Stomach (tissue), 9 donors: ENCODE measurements around the gene NR6A1. TPM values are rescaled to one million over a fixed set of nuclear protein-coding genes. Genes with fewer than 3 reads are reported as not detected.

Experiments
- DNase-seq, 2 donors: peaks; one replicate each; pipeline versions ENCODE4 v3.0.0 to v3.0.0-alpha.2; 2013 to 2019
- H3K27ac ChIP-seq, 5 donors: fragments of 200-600 bp in 4 of 5; sonication (generic) in 4 of 5; one replicate each; pipeline ENCODE4 v1.5.1; 2013 to 2019; ENCODE audit warnings: mild to moderate bottlenecking in 1 of 5, moderate library complexity in 1 of 5
- H3K27me3 ChIP-seq, 3 donors: fragments of 200-600 bp; sonication (generic); one replicate each; pipeline ENCODE4 v1.5.1; 2017 to 2019; ENCODE audit warnings: mixed run types in 1 of 3
- H3K36me3 ChIP-seq, 4 donors: fragments of 200-600 bp; sonication (generic); 1 replicate in 3 of 4; 2 replicates in 1 of 4; pipeline ENCODE4 v1.5.1; 2016 to 2019
- H3K4me1 ChIP-seq, 4 donors: fragments of 200-600 bp; sonication (generic); one replicate each; pipeline ENCODE4 v1.5.1; 2016 to 2019
- H3K4me3 ChIP-seq, 4 donors: fragments of 200-600 bp; sonication (generic) in 3 of 4; one replicate each; pipeline ENCODE4 v1.5.1; 2016 to 2019; ENCODE audit warnings: mild to moderate bottlenecking in 1 of 4
- H3K9me3 ChIP-seq, 4 donors: fragments of 200-600 bp; sonication (generic); one replicate each; pipeline ENCODE4 v1.5.1; 2016 to 2019
- EP300 ChIP-seq: sonication (generic); formaldehyde crosslinking; IDR thresholded peaks from one replicate; pipeline ENCODE4 v1.6.1; 2017; ENCODE audit warnings: antibody characterized with exemption
- POLR2A ChIP-seq, 4 donors: fragments of 450-650 bp; IDR thresholded peaks; one replicate each; pipeline ENCODE4 v1.6.1; 2016; ENCODE audit warnings: antibody characterized with exemption in 4 of 4, control low read depth in 2 of 4, mild to moderate bottlenecking in 1 of 4, moderate library complexity in 1 of 4
- POLR2AphosphoS5 ChIP-seq, 3 donors: sonication (generic); formaldehyde crosslinking; IDR thresholded peaks; one replicate each; pipeline ENCODE4 v1.6.1; 2016; ENCODE audit warnings: antibody characterized with exemption in 3 of 3
- WGBS, 5 donors: extraction: QIAGEN DNeasy Blood & Tissue Kit in 3 of 5; methylation state at CpG; one replicate each; pipeline versions ENCODE4 v1.1.5 to v1.1.7; 2013 to 2018; 5-methylcytosine and 5-hydroxymethylcytosine counted together
- intact Hi-C: fragments of 100-400 bp; cut with DNase I; formaldehyde crosslinking; loops from one replicate; pipeline ENCODE4 v1.15.1; 2023; ENCODE audit warnings: low total_unique reads
- polyA plus RNA-seq, 3 donors: library from polyadenylated mRNA; stranded (reverse); fragments of 200-250 nt; gene quantifications; one replicate each; pipeline ENCODE4 v1.2.3, GENCODE V29; 2013
- total RNA-seq, 5 donors: library from RNA; depleted of rRNA; stranded (reverse); fragments of >200 nt; gene quantifications; one replicate each; pipeline versions ENCODE4 v1.1.0 to v1.2.3, GENCODE V29; 2014 to 2016
- TF ChIP-seq, protein P1 (sequence below), 7 experiments: fragments of 450-650 bp in 4 of 7; fragments of 200-600 bp in 3 of 7; sonication (generic) in 3 of 7; IDR thresholded peaks; one replicate each; pipeline ENCODE4 v1.5.1; 2016 to 2019; ENCODE audit warnings: antibody characterized with exemption in 7 of 7, control low read depth in 2 of 7, mild to moderate bottlenecking in 1 of 7
- donor health status: healthy with polysubstance abuse.
- donor health status: Bipolar disorder and iron deficiency.
- donor health status: healthy.

The NR6A1 gene
- total and polyA plus RNA-seq, 8 donors: 0.15 to 3.2 (median 1.5) TPM; not detected in 1

DNA sequence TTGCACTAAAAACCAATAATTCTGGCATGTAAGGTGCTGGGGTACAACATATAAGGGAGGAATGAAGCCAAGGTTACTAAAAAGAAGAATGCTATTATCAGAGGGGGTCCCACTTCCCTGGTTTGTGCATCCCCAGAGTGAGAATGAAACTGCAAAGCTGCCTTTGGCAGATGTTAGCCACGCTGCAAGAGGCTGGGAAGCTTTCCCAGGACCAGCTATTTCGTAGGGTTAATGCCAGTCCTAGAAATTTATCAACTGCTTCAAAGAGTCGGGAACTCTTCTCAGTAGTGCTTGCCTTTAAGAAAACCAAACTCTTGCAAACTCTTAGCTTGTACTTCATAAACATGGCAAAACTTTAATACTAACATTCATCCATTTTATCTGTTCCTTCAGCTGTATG is 176.4 kb downstream of the NR6A1 start:
- Histone ChIP-seq H3K27me3 (no peaks in the 10 kb centered on the region), H3K4me1 (peaks cover 0 to 34% (median 18%) of the 10 kb centered on the region in 4 donors), H3K9me3 (no peaks in the 10 kb centered on the region), H3K36me3 (no peaks in the 10 kb centered on the region), H3K4me3 (no peak overlapping the region), H3K27ac (no peak overlapping the region)
- WGBS, 5 donors: 38 to 61% (median 47%) methylated on average over 3 of the region's 3 CpGs
- TF ChIP-seq POLR2A (IDR thresholded peaks at IDR 0.05) (no peak), EP300 (no peak)
- TF ChIP-seq, protein P1, sequence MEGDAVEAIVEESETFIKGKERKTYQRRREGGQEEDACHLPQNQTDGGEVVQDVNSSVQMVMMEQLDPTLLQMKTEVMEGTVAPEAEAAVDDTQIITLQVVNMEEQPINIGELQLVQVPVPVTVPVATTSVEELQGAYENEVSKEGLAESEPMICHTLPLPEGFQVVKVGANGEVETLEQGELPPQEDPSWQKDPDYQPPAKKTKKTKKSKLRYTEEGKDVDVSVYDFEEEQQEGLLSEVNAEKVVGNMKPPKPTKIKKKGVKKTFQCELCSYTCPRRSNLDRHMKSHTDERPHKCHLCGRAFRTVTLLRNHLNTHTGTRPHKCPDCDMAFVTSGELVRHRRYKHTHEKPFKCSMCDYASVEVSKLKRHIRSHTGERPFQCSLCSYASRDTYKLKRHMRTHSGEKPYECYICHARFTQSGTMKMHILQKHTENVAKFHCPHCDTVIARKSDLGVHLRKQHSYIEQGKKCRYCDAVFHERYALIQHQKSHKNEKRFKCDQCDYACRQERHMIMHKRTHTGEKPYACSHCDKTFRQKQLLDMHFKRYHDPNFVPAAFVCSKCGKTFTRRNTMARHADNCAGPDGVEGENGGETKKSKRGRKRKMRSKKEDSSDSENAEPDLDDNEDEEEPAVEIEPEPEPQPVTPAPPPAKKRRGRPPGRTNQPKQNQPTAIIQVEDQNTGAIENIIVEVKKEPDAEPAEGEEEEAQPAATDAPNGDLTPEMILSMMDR (IDR thresholded peaks at IDR 0.05): no peak
- peak in 1 of 2 donors; percentile 21 for DNase-seq
- intact Hi-C loops: no loop called here

DNA sequence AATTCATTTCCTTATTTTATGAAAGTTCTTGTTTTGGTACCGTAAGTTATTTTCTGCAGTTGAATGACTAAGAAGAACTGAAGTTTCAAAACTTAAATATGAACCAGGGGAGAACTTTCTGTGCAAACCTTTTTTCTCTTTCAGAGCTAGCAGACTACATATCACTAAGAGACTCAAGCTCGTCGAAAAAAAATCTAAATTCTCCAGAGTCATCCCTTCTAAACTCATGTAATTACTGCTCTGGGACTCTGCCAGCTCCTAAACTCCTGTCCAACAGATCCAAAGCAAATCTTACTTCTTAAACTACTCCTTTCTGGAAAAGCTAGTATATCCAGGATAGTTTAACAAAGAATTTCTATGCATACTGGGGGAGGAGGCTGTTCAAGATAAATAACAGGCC is 176.9 kb downstream of the NR6A1 start:
- H3K27ac ChIP-seq: no peak overlapping the region

DNA sequence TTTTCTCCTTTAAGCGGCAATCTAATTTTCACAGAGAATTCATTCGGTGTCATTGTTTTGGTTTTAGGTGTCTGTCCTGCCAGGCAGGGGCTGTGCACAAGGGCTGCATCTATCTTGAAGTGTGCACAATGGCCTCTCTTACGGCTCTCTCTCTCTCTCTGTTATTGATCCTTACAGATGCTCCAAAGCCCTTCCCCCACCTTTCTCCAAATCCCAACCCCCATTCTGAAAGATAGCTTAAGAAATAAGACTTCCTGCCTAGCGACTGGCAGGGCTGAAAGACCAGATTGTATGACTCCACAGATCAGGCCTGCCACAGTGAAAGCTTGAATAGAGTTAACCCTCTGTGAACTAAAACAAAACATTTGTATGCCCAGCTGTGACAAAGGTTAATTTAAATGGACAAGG is 177.5 kb downstream of the NR6A1 start:
- no peak for TF ChIP-seq EP300
- TF ChIP-seq POLR2AphosphoS5 (IDR thresholded peaks at IDR 0.05): no peak
- TF ChIP-seq, protein P1 (IDR thresholded peaks at IDR 0.05): no peak
- no peak for TF ChIP-seq POLR2A (IDR thresholded peaks at IDR 0.05)
- Histone ChIP-seq H3K9me3 (no peaks in the 10 kb centered on the region), H3K36me3 (no peaks in the 10 kb centered on the region), H3K27ac (no peak overlapping the region), H3K4me1 (peaks cover 0 to 34% (median 18%) of the 10 kb centered on the region in 4 donors), H3K4me3 (no peak overlapping the region), H3K27me3 (no peaks in the 10 kb centered on the region)
- 42 to 52% (median 51%) methylated on average over 4 of the region's 4 CpGs for WGBS, 5 donors
- intact Hi-C loops: no loop called here
- peak in 1 of 2 donors; percentile 45 for DNase-seq

More for the DNA sequence above, 176.9 kb downstream of the NR6A1 start:
- Histone ChIP-seq H3K4me1 (peaks cover 0 to 34% (median 18%) of the 10 kb centered on the region in 4 donors), H3K4me3 (no peak overlapping the region), H3K9me3 (no peaks in the 10 kb centered on the region), H3K27me3 (no peaks in the 10 kb centered on the region), H3K36me3 (no peaks in the 10 kb centered on the region)
- intact Hi-C loops: no loop called here
- DNase-seq: peak in 1 of 2 donors; percentile 48
- WGBS, 5 donors: 41 to 60% (median 48%) methylated on average over 3 of the region's 3 CpGs
- TF ChIP-seq, protein P1 (IDR thresholded peaks at IDR 0.05): no peak
- no peak for TF ChIP-seq POLR2A (IDR thresholded peaks at IDR 0.05)
- no peak for TF ChIP-seq POLR2AphosphoS5 (IDR thresholded peaks at IDR 0.05)
- no peak for TF ChIP-seq EP300

DNA sequence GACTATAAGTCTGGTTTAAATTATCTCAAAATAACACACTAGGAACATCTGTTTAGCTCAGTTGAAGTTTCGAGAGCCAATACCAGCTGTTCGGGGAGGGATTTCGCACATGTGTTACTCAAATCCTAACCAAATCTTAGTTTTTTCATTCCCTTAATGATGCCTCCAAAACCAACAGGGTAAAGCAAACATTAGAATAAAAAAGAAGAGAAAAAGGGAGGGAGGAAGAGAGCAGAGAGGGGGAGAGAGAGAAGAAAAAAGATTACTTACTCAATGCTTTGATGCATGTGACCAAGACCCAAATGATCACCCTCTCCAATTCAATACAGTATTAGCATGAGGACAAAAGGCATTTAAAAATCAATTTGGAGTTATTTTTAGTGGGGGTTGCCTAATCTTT is 177.9 kb downstream of the NR6A1 start:
- no peaks in the 10 kb centered on the region for H3K27me3 ChIP-seq
- peak in 1 of 2 donors; percentile 37 for DNase-seq
- H3K4me3 ChIP-seq: no peak overlapping the region
- intact Hi-C loops: no loop called here
- no peaks in the 10 kb centered on the region for H3K36me3 ChIP-seq
- peaks cover 0 to 34% (median 18%) of the 10 kb centered on the region in 4 donors for H3K4me1 ChIP-seq
- WGBS, 5 donors: 66 to 98% (median 74%) methylated on average over 3 of the region's 3 CpGs
- no peak overlapping the region for H3K27ac ChIP-seq
- H3K9me3 ChIP-seq: no peaks in the 10 kb centered on the region
- no peak for TF ChIP-seq EP300

DNA sequence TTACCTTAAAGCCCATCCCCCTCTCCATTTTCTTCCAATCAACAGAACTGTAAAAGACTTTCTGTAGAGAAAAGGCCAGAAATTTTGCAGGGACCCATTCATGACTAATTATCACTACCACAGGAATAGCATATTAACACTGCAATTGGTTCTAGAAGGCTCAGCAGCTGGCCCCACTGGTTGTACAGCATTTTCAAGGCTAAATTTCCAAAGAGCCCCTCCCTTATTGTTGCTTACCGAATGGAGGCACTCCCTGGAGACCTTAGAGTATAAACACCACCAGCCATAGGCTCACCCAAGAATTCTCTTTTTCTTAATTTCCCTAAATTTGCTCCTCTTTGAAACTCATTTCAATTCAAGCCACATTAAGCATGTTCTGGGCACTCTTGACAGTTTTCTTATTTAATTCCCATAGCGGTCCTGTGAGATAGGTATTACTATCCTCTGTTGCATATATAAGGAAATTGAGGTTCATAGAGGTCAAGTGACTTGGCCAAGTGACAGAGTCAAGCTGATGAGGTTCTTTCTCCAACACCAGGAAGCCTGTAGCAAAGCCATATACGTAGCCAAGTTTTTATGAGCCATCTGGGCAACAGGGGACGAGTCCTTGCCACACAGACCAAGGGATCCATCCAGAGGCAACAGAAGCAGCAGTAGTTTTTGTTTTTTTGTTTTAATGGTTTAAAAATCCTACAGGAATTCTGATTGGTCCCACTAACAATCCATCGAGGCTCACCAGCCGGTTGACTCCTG is 180.0 kb downstream of the NR6A1 start:
- 76 to 86% (median 81%) methylated on average over 6 of the region's 6 CpGs for WGBS, 5 donors
- DNase-seq: peak in 1 of 2 donors; percentile 28
- H3K27ac ChIP-seq: no peak overlapping the region
- no peak for TF ChIP-seq POLR2AphosphoS5 (IDR thresholded peaks at IDR 0.05)
- TF ChIP-seq, protein P1 (IDR thresholded peaks at IDR 0.05): no peak
- TF ChIP-seq POLR2A (IDR thresholded peaks at IDR 0.05): no peak
- no peak for TF ChIP-seq EP300
- no peak overlapping the region for H3K4me3 ChIP-seq
- H3K9me3 ChIP-seq: no peaks in the 10 kb centered on the region
- no peaks in the 10 kb centered on the region for H3K27me3 ChIP-seq
- H3K4me1 ChIP-seq: peaks cover 0 to 30% (median 16%) of the 10 kb centered on the region in 4 donors
- intact Hi-C loops: no loop called here
- no peaks in the 10 kb centered on the region for H3K36me3 ChIP-seq
